GM12892 (cell line): ENCODE measurements around the gene OR8A1.

Experiments used
- POLR2A ChIP-seq: IDR thresholded peaks from 2 replicates; pipeline ENCODE4 v1.6.1; 2011; ENCODE audit warnings: low read depth, low read length, control low read depth
- POLR2AphosphoS5 ChIP-seq: IDR thresholded peaks from 2 replicates; pipeline ENCODE4 v1.6.1; 2011; ENCODE audit warnings: low read depth, low read length, control low read depth

DNA sequence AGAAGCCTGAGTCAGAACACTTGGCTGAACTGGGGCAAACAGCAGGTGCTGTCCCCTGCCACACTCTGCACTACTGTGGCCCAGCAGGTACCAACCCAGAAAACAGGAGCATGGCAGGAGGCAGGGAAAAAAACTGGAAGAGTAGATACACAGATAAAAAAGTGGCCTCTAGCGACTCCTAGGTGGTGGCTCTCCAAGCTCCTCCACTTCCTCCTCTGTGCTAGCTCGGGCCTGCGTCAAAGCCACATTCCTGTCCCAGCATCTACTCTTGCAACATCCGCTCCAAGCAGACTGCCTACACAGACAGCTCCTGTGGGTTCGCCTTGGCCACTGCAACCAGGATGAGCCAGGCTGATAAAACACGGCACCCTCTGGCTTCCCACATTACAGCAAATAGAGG, 33.3 kb upstream of the OR8A1 start:
- no peak for TF ChIP-seq POLR2AphosphoS5
- no peak for TF ChIP-seq POLR2A
